ENCODE results near the gene ST3GAL6.

ST3GAL6 gene

DNA sequence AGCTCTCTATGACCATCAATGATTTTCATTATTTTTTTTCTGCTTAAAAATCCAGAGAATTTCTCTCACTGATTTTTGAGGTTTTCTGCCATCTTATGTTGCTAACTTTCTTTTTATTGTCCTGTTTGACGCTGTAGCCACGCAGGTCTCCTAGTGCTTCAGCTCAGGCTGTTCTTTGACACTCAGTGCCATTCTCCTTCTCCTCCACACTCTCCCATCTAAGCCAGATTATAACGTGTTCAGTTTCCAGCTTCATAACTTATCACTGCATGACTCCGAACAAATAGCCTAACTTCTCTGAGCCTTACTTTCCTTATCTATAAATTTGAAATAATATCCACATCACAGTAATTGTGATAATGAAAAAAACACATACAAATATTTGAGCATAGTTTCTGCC is 22.8 kb upstream of the ST3GAL6 start:
- no peak for DNase-seq (ENCODE audit: low read depth)

DNA sequence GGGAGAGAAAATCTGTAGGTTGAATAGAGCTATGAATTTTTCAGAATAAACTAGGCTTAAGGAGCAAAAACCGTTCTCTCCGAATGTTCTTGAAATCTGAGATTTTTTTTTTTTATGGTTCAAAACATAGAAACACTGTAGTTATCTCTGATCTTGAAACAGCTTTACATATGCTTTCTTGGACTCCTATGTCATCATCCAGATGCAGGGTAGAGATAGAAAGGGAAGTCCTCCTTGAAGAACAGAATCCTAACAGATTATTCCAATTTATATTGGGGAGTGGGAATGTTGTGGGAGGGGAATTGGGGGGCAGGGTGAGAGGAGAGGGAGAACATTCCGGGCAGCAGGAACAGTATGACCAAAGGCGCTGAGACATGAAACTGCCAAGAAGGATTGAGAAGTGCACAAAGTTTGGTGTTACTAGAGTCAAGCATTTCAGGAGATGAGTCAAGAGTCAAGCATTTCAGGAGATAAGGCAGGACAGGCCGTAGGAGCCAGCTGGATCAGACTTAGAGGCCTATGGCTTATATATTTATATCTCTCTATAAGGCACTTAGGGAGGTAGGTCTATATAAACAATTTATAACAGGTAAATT is 21.9 kb upstream of the ST3GAL6 start:
- DNase-seq (ENCODE audit: low read depth): no peak

DNA sequence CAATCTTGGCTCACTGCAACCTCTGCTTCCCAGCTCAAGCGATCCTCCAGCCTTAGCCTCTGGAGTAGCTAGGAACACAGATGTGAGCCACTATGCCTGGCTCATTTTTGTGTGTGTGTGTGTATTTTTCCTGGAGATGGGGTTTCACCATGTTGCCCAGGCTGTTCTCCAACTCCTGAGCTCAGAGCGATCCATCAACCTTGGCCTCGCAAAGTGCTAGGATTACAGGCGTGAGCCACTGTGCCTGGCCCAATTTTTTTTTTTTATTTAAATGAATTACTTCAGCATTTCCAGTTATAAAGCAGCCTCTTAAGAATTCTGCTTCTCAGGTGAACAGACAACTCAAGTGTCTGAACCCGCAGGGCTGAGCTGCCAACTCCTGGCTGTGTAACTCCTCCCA is 20.1 kb upstream of the ST3GAL6 start:
- no peak for DNase-seq (ENCODE audit: low read depth)

DNA sequence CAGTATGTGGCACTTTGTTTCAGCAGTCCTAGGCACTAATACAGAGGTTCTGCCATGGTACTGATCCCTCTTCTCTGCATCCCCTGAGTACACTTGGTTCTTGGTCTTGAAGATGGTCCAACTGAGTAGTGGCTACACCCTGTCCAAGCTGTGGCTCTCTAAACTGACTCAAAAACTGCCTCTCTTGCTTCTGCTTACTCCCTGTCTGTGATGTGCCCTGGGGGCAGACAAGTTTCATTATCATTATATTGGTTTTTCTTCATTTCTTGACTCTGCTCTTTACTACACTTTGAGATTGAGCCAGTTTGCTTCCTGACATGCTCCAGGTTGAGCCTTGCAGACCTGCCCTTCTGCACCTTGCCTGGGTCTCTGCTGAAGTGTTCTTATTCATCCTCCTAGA is 18.9 kb upstream of the ST3GAL6 start:
- DNase-seq (ENCODE audit: low read depth): no peak

DNA sequence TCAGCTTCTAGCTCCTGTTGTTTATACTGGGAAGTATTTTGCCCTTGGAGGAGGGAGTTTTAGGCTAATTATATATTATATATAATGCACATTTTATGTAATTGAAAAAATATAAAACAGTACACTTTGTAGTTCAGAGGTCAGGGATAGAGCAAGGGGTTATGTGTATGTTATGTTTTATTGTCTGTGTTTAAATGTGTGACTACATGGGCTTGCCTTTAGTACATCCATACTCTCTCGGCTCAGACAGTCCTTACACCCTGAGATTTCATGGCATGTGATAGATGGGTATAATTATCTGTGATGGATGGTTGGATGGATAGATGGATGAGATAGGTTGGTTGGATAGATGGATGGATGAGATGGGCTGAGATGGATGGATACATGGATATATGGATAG is 17.4 kb upstream of the ST3GAL6 start:
- DNase-seq (ENCODE audit: low read depth): no peak

DNA sequence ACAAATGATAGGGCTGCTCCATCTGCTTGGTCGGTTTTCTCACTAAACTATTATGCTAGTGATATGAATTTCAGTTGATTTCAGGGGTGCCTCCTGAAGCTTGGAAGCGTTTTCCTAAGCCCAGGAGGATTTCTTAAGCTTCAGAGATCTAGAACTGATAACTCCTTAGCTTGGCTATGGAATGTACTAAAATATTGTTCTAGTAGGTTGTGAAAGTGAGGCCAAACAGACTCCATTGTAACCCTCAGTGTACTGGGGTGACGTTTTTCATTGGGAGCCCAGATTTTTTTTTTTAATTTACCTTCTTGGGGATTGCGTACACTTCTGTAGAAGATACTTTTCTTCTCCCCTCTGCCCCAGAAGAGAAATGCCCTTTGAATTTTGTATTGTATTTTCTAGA is 17.0 kb upstream of the ST3GAL6 start:
- DNase-seq (ENCODE audit: low read depth): no peak

DNA sequence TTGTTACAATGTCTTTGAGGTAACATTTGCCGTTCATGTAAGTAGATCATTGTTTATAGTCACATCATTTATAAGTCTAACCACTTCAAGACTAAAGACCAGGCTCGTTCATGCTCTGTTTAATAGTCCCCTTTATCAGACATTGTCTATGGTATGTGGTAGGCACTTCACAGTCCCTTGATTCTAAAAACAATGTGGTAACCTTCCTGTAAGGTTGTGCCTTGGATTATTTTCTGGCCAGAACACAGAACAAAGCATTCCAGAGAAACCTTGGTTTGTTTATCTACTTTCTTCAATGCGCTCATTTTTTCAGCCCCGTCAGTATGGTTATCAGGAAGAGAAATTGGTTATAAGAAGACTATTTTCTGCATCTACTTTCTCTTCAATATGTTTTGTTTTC is 16.3 kb upstream of the ST3GAL6 start:
- no peak for DNase-seq (ENCODE audit: low read depth)

DNA sequence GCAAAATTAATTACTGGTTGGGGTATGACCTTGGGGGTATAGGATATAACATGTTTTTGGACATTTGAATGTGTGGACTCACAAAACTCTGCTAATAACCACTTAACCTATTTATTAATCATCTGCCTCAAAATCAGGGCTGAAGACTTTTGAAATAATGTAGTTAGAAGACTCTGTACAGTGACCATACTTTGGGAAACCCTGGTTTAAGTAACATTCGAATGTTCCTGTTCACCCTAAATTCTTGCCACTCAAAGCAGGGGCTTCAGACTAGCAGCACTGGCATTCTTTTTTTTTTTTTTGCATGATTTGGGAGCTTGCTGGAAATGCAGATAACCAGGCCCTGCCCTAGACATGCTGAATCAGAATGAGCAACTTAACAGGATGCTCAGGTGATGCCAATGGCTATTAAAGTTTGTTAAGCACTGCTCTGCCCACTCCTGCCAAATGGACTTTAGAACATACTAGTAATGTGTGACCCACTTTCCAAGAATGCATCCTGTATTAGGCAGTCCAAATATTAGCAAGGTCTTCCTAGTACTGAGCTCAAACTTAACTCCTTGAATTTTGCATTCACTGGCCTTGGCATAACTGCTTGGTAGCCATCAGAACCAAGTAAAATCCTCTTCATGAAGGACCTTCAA is 12.7 kb upstream of the ST3GAL6 start:
- DNase-seq (ENCODE audit: low read depth): no peak

DNA sequence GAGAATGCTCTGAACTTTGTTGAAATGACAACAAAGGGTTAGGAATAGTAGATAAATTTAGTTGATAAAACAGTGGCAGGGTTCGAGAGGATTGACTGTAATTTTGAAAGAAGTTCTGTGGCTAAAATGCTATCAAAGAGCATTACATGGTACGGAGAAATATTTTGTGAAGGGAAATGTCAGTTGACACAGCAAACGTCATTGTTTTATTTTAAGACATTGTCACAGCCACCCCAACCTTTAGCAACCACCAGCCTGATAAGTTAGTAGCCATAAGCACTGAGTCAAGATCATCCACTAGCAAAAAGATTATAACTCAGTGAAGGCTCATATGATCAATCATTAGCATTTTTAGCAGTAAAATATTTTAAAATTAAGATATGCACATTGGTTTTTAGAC is 8.7 kb upstream of the ST3GAL6 start:
- no peak for DNase-seq (ENCODE audit: low read depth)

DNA sequence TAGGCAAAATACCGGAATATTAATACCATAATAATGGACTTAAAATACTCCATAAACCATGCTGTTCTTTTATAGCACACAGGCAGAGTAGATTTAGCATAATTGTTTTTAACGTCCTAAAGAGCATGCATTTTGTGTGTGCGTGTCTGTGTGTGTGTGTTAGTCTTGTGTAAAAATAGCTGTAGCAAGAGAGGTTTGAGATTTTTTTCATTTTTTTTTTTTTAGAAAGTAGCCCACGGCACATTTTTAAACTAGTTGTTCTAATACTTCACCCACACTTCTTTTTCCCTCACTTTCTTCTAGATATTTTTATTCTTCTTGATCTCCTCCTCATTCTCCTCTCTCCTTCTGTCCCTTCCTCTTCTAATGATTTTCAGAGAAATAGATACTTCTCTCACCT is 7.5 kb upstream of the ST3GAL6 start:
- no peak for DNase-seq (ENCODE audit: low read depth)

DNA sequence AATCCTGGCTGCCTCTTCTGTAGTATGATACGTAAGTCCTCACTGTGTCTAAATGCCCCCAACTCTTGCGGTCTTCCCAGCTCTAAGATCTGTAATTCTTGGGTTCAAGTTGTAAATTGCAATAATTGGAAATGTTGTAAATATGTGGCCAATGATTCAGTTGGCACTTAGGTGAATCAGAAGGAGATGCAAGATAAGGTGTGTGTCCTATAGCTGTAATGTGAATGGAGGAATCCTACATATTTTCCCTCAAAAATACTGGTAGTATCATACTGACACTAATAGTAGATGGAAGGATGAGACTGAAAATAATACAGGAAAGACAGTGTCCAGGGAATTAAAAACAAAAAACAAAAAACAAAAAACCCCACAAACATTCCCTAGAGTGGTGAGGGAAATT is 3.5 kb upstream of the ST3GAL6 start:
- DNase-seq (ENCODE audit: low read depth): no peak

DNA sequence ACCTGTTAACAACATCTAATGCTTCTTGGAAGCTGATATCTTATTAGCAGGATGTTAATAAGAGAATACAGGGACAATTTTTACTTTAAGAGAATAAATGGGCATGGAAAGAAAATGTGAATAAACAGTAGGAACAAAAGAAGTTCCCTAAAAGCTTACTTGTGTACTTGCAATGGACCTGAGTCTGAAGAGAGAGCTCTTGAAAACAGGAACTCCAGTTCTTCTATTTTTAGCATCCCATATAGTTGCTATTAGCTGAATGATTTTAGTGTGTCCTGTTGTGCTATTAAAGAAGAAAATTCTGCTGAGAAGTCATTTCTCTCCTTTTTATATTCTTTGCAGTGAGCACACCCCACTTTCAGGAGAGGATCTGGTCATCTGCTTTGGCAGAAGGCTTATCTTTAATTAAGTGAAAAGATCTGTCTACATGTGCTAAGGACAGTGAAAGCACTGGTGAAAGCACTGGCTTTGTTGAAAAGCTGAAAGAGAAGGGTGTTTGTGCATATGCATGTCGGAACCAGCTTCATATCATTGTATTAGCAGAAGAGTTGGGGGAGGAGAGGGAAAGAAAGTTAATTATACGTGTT is 1.4 kb upstream of the ST3GAL6 start:
- DNase-seq (ENCODE audit: low read depth): no peak

DNA sequence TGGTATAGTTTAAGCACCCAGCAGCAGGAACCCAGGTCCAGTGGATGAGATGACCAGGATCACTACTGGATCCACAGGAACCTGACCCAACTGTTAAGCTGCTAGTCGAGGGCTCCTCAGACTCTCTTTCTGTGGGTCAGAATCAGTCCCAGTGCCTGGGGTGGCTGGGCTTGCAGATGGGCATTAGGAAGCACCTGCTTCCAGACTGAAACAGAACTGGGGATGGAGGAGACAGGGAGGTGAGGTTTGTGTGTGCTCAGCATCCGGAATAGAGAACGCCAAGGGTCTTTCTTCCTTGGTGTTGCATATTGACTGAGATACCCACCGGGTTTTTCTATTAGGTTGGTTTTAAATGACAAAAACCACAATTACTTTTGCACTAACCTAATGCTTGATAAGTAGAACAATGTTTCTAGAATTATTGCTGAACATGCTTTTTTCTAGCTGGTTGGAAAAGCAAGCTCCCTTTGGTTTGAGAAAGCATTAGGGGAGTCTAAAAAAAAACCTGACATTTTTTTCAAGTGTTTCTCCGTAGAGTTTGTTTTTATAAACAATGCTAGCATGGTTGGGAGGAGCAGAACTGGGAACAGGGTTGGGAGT is 779 bp downstream of the ST3GAL6 start:
- DNase-seq (ENCODE audit: low read depth): no peak

DNA sequence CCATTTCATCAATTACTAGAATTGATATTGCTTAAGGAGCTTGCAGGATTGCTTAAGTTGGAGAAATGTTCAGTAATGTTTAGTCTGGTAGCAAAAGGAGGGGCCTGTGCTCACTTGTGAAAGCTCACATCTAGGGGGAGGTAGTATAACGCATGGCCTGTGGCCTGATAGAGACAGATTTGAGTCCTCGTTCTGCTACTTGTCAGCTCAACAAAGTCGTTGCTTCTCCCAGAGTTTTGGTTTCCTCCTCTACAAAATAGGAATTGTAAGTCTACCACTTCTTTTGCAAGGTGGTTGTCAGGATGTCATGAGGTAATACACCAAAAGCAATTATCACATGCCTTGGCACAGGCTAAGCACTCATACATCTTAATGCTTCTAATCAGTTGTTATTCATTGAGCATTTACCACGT is 1.3 kb downstream of the ST3GAL6 start:
- no peak for DNase-seq (ENCODE audit: low read depth)

DNA sequence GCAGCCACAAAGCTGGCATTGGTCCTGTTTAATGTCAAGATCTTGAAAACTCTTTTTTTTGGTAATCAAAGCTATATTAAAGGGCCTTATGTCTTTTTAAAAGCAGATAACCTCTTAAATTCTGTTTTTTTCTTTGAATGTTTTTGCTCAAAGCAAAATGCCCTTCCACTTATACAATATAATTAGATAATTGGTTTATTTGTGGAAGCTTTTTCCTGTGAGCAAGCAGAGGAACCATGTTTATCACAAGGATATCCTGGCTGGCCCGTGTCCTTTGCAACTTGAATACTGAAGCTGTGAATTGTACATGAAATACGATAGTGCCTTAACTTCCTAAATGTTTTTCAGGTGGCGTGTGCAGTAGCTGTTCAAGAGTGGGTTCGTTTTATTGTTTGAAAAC is 2.6 kb downstream of the ST3GAL6 start:
- DNase-seq (ENCODE audit: low read depth): no peak

DNA sequence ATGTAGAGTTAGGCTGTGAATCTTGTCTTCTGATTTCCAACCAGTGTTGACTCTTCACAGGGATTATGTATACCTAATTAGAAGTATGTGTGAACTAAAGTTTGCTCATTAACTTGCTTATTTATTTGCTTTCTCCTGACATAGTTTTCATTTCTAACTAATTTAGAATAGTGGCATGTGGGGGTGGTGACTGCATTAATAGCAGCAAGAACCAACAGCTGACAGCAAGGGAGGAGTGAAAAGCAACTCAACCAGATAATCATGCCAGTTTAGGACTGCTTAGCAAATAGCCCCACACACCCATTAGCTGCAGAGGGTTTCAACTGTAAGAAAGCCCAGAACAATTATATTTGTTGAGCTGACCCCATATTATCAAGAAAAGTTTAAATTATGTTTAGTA is 3.8 kb downstream of the ST3GAL6 start:
- no peak for DNase-seq (ENCODE audit: low read depth)

DNA sequence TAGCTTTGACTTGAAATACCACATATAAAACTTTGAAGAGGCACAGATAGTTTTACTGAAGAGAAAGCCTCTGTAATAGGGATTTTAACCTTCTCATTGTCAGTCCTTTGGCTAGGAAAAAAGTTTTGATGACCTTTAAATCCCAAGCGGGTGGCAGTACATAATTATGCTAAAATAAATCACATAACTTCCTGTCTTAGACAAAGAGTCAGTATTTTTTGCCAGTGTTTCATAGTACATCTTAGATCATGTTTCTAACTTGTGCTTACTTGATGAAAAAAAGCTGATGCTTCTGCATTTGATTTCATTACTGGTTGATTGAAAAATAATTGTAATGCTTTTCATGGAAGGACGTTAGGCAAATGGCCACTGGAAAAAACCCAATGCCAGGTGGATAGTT is 5.8 kb downstream of the ST3GAL6 start:
- no peak for DNase-seq (ENCODE audit: low read depth)

DNA sequence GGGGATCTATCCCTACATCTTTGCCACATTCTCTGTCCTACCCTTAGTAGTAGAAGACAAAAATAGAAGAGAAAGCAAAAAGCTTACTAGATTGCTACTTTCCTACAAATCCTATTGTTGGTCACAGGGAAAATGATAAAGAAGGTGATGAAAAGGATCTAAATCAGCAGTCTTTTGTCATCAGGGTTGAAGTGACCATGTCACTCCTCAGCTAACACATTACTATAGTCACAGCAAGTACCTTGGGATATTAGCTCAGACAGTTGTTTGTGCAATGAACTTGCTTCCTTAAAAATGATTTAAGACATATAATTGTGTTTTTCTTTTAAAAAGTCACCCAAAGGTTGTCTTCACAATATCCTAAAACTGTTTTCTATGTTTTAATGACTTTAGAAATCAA is 6.3 kb downstream of the ST3GAL6 start:
- no peak for DNase-seq (ENCODE audit: low read depth)

DNA sequence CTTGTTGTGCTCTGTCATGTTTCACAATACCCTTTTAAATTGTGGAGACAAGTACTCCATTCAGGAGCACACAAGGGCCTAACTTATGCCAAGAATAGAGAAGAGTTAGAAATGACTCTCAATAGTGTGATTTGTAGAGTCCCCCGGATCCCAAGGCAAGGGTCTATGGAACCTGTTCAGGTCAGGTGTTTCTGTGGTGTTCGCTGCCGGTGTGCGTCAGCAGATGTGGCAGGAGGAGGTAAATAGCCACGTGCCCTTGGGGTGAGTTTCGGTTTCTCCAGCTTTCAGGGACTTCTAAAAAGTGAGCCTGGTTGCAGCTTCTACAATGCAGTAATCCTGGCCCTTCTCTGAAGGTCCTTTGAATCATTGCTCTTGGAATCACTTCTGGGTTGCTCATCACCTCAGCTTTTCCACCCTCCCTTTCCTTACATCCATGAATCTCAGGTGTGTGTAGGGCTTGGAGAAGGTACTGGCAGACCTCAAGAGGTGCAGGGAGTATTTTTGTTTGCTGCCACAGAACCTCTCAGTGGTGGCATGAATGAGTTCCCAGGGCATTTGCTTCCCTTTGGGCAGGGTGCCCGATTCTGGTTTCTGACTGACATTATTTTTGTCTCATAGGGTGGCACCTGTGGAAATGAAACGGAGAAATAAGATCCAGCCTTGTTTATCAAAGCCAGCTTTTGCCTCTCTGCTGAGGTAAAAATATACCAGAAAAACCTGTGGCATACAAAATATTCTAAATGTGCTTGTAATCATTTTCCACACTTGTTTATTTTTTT is 7.3 kb downstream of the ST3GAL6 start:
- no peak for DNase-seq (ENCODE audit: low read depth)

DNA sequence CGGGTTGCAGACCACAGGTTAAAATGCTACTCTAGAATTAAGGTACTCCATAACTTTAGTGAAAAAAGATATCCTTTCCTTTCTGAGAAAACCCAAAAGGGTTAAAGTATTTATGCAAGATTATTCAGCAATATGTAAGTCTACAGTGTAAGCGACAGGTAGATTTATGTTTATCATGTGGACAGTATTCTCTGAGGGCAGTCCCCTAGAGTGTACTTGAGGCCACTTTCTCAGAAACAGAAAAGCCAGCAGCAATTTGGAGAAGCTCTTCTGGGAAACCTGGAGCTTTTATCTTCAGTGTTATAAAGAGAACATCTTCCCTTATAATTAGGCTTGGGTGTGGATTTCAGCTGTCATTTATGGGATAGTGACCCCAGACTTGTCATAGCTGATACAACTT is 8.9 kb downstream of the ST3GAL6 start:
- DNase-seq (ENCODE audit: low read depth): no peak

DNA sequence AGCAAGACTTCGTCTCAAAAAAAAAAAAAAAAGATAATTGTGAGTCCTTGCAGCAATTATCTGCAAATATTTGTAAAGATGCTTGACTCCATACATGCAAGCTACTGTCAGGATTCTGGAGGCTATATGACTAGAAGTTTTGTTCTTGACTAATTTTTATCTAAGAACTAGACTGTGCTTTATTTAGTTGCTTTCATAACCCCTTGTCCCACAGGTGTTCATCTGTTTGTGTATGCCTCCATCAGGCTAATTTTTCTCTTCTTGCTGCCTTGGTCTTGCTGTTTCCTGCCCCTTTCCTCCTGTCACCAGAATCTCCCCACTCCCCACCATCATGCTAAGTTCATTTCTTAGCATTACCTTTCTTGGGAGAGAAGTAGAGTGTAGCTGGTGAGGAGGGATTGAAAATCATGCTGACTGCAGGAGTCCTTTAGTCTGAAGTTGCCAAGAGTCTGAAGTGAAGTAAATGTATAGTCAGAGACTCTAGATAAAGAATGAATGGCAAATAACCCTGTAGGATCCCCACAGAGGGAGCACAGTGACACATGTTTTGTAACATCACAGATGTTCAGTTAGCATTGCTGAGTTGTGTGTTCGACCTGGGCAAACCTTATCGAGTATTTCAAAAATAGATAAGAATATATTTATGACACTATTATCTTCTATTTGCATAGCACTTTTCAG is 12.5 kb downstream of the ST3GAL6 start:
- DNase-seq (ENCODE audit: low read depth): no peak

DNA sequence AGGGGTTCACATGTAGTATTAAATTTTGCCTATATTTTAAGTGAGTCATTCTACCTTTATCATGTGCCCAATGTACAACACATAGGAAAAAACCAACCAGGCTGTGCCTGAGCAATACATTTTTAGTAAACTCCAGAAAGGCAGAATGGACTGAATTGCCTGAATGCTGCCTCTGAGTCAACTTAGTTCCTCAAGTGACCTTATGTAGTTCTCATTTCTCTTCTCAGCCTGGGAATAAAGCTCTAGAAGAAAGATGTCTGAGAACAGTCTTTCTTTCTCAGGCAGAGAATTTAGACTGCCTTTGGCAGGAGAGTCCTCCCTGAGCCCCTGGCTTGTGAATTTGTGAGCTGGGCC is 13.0 kb downstream of the ST3GAL6 start:
- no peak for DNase-seq (ENCODE audit: low read depth)
